Hepatocyte (in vitro differentiated cells): ENCODE measurements around the gene ZNF319. TPM values are rescaled to one million over a fixed set of nuclear protein-coding genes. Genes with fewer than 3 reads are reported as not detected.

ENCODE experiments used
- DNase-seq: peaks from one replicate; pipeline ENCODE4 v3.0.0-alpha.2; 2016; ENCODE audit warnings: low spot score
- H2AFZ ChIP-seq: fragments of 200-600 bp; sonication (generic); 2 replicates; pipeline ENCODE4 v1.6.0; 2016; ENCODE audit warnings: antibody characterized with exemption, mild to moderate bottlenecking
- H3K27ac ChIP-seq: fragments of 200-600 bp; sonication (generic); 2 replicates; pipeline ENCODE4 v1.5.1; 2016; ENCODE audit warnings: mild to moderate bottlenecking
- H3K27me3 ChIP-seq: fragments of 200-600 bp; sonication (generic); 2 replicates; pipeline ENCODE4 v1.6.1; 2016
- H3K36me3 ChIP-seq: fragments of 200-600 bp; sonication (generic); replicated peaks from 2 replicates; pipeline ENCODE4 v1.5.1; 2016; ENCODE audit warnings: low read depth; ENCODE audit not compliant: insufficient read depth
- H3K4me1 ChIP-seq: fragments of 200-600 bp; sonication (generic); 2 replicates; pipeline ENCODE4 v1.5.1; 2016; ENCODE audit warnings: mild to moderate bottlenecking, moderate library complexity; ENCODE audit not compliant: insufficient read depth
- H3K4me2 ChIP-seq: fragments of 200-600 bp; sonication (generic); 2 replicates; pipeline ENCODE4 v1.6.0; 2016
- H3K4me3 ChIP-seq: fragments of 200-600 bp; sonication (generic); 2 replicates; pipeline ENCODE4 v1.5.1; 2016; ENCODE audit warnings: mild to moderate bottlenecking
- H3K79me2 ChIP-seq: fragments of 200-600 bp; sonication (generic); 2 replicates; pipeline ENCODE4 v1.6.0; 2017; ENCODE audit warnings: mild to moderate bottlenecking
- H3K9me2 ChIP-seq: fragments of 200-600 bp; sonication (generic); replicated peaks from 2 replicates; pipeline ENCODE4 v1.6.0; 2017; ENCODE audit warnings: mild to moderate bottlenecking; ENCODE audit not compliant: insufficient read depth
- H3K9me3 ChIP-seq: fragments of 200-600 bp; sonication (generic); 2 replicates; pipeline ENCODE4 v1.5.1; 2016; ENCODE audit warnings: low read depth, mild to moderate bottlenecking
- H4K20me1 ChIP-seq: fragments of 200-600 bp; sonication (generic); 2 replicates; pipeline ENCODE4 v1.6.0; 2016; ENCODE audit warnings: mild to moderate bottlenecking; ENCODE audit not compliant: insufficient read depth, poor library complexity, severe bottlenecking
- CTCF ChIP-seq: fragments of 200-600 bp; sonication (generic); IDR thresholded peaks from 2 replicates; pipeline ENCODE4 v1.5.1; 2016; ENCODE audit warnings: antibody characterized with exemption, mild to moderate bottlenecking; ENCODE audit not compliant: poor library complexity
- EZH2 ChIP-seq: fragments of 200-600 bp; sonication (generic); IDR thresholded peaks from 2 replicates; pipeline ENCODE4 v1.6.1; 2016; ENCODE audit warnings: antibody characterized with exemption, mild to moderate bottlenecking, borderline replicate concordance
- EZH2phosphoT487 ChIP-seq: fragments of 200-600 bp; sonication (generic); IDR thresholded peaks from one replicate; pipeline ENCODE4 v1.6.1; 2018; ENCODE audit warnings: antibody characterized with exemption, mild to moderate bottlenecking, low read depth, moderate library complexity; ENCODE audit not compliant: unreplicated experiment, severe bottlenecking
- WGBS: methylation state at CpG from one replicate; pipeline ENCODE4 v1.1.6; 2016; ENCODE audit warnings: low lambda C conversion rate; ENCODE audit errors: missing lambda C conversion rate; 5-methylcytosine and 5-hydroxymethylcytosine counted together
- polyA plus RNA-seq: library from polyadenylated mRNA; unstranded; fragments of >200 nt; fragmentation: Nextera tagmentation; extraction: Ambion mirVana; gene quantifications from 2 replicates; pipeline ENCODE4 v1.2.1, GENCODE V29; 2016
- total RNA-seq: library from RNA; depleted of rRNA; stranded (reverse); fragments of >200 nt; gene quantifications from 2 replicates; pipeline ENCODE4 v1.2.3, GENCODE V29; 2014

ZNF319 gene
- total and polyA plus RNA-seq, 2 experiments from 2014 or later = 5.3 to 8.3 TPM

DNA sequence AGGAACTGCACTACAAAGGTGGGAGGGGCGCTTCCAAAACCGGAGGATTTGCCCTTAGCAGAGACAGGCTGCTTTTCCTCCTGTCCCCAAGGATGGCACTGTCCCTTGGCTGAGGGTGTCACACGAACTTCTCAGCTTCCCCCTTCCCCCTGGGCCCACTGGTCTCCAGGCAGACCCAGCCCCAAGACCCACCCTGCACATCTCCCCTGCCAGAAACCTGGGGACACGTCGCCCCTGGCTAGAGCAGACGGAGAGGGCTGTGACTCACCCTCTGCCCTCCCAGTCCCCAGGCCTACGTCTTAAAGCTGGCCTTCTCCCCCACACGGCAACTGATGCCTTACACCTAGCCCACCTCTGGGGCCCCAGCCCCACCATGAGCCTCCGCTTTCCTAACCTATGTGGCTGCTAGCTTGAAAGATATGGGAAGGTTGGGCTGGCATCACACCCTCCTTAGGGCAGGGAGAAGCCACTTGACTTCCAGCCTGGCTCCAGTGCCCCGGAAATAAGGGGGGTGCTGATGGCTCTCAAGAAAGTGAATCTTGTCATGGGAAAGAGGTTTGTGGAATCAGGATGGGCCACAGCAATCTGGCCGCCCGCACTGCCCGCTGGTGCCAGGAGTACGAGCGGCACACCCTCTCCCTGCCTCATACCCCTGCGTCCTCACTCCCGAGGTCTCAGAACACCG lies 4.6 kb downstream of the ZNF319 start:
- no peak overlapping the region for H3K4me2 ChIP-seq
- WGBS = 95% methylated on average over 18 of the region's 18 CpGs
- no peak overlapping the region for H2AFZ ChIP-seq
- H4K20me1 ChIP-seq = peaks cover 7% of the 10 kb centered on the region
- no peak overlapping the region for H3K4me3 ChIP-seq
- no peak overlapping the region for H3K27ac ChIP-seq
- no peaks in the 10 kb centered on the region for H3K36me3 ChIP-seq
- peaks cover 17% of the 10 kb centered on the region for H3K4me1 ChIP-seq
- TF ChIP-seq CTCF (no peak), EZH2 (no peak), EZH2phosphoT487 (no peak)
- no peak for DNase-seq
- H3K79me2 ChIP-seq = peaks cover 11% of the 10 kb centered on the region
- H3K9me3 ChIP-seq = no peaks in the 10 kb centered on the region
- no peaks in the 10 kb centered on the region for H3K27me3 ChIP-seq
- no peaks in the 10 kb centered on the region for H3K9me2 ChIP-seq

DNA sequence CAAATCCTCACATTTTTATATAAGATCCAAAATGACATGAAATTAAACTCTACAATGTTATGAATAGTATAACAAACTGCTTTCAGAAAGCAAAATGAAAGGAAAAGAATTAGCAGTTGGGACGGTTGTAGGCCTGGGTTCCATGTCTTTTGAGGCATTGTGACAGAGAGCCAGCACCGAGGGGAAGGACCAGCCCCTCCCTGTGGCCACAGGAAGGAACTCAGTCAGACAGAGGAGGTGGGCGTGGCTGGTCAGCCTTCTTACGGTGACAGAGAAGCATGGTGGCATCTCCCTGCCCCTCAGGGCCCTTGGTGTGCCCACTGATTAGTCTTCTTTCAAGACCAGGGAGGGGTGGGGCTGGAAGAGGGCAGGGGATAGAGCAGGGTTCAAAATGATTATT lies 5.7 kb downstream of the ZNF319 start:
- 37% methylated on average over 4 of the region's 4 CpGs for WGBS
- Histone ChIP-seq H2AFZ (no peak overlapping the region), H3K27ac (no peak overlapping the region), H3K79me2 (peaks cover 11% of the 10 kb centered on the region), H3K9me3 (no peaks in the 10 kb centered on the region), H3K4me2 (no peak overlapping the region), H3K27me3 (no peaks in the 10 kb centered on the region), H3K9me2 (no peaks in the 10 kb centered on the region), H3K36me3 (no peaks in the 10 kb centered on the region), H3K4me1 (peaks cover 16% of the 10 kb centered on the region), H4K20me1 (peaks cover 7% of the 10 kb centered on the region), H3K4me3 (no peak overlapping the region)
- TF ChIP-seq EZH2phosphoT487 = no peak
- peak; percentile 29 for TF ChIP-seq CTCF
- no peak for TF ChIP-seq EZH2
- peak; percentile 62 for DNase-seq

DNA sequence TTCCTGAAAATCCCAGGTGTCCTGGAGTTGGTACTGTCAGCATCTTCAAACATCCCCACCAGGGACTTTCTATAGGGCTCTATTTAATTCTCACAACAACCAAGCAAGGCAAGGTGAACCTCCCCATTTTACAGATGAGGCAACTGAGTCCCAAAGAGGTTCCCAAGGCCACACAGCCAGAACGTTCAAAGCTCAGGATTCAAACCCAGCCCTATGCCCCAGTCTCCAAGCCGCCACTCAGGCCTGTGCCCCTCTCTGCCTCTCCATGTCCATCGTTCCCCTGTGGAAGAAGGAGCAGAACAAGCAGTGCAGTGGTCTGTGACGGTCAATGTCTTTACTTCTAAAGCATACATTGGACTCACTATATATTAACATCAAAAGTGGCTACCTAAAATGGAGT lies 6.1 kb downstream of the ZNF319 start:
- no peak overlapping the region for H3K27ac ChIP-seq
- no peaks in the 10 kb centered on the region for H3K27me3 ChIP-seq
- no peak overlapping the region for H3K4me2 ChIP-seq
- H3K9me2 ChIP-seq = no peaks in the 10 kb centered on the region
- peaks cover 7% of the 10 kb centered on the region for H4K20me1 ChIP-seq
- no peak for DNase-seq
- H2AFZ ChIP-seq = no peak overlapping the region
- H3K4me1 ChIP-seq = peaks cover 12% of the 10 kb centered on the region
- no peaks in the 10 kb centered on the region for H3K36me3 ChIP-seq
- peaks cover 11% of the 10 kb centered on the region for H3K79me2 ChIP-seq
- H3K9me3 ChIP-seq = no peaks in the 10 kb centered on the region
- 98% methylated on average over 4 of the region's 4 CpGs for WGBS
- H3K4me3 ChIP-seq = no peak overlapping the region
- TF ChIP-seq EZH2 (no peak), CTCF (no peak), EZH2phosphoT487 (no peak)
